GM19467 (cell line): ENCODE data around the gene ABCB10.
A peak's percentile ranks its signal among the peaks of the same experiment; 100 is the strongest.
"Not testable (repeated sequence)": the region's sequence is repeated elsewhere in the genome, so short reads cannot be mapped to it uniquely, and the experiment has no call there.

Source experiments
- ATAC-seq: cut with Tn5 transposase; IDR thresholded peaks from one replicate; pipeline ENCODE4 v1.9.1; 2021; ENCODE audit warnings: mild to moderate bottlenecking, moderate library complexity; ENCODE audit not compliant: unreplicated experiment

Gene ABCB10

GRCh38 chr1:229558460-229559335, at the start of gene ABCB10:
Gene ABCB10 (minus strand): TSS chr1:229558707. CDS start chr1:229558652, 55 bp downstream.
- peak; percentile 80 for ATAC-seq

DNA sequence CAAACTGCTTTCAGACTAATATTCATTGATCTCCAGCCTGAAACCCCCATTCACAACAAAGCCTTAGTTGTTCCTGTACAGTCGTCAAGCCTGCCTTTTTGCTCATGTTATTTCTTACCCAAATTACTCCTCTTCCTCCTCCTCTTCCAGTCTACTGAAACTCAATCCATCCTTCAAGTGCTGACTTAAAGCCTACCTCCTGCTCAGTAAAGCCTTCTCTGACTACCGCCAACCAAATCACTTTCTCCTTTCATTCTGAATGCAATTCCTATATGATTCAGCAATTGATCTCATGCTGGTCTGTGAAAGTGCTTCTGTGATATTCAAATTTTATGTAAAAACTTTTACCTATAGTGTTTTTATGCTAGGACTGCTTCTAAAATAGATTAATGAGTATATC, 48.9 kb upstream of the ABCB10 start:
- no peak for ATAC-seq

GRCh38 chr1:229603371-229604005, 45.0 kb upstream of the ABCB10 start:
- no peak for ATAC-seq

DNA sequence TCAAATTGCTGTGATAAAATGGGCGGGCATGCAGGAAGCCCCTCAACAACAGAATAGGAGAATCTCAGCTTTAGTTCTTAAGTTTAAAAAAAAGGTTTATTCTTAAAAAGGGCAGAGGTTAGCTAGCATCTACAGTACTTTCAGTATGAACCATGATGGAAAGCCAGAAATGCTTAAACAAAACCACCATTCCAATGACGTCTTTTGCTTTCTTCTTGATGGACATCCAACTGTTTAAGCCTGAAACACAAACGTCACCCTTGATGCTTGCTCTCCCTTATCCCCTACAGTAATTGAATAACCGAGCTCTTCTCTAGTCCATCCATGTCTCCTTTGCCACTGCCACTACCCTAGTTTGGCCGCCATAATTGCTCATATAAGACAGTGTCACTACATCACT, 41.7 kb upstream of the ABCB10 start:
- ATAC-seq, result no peak

- no peak for ATAC-seq
Measured at GRCh38 chr1:229599218-229599954, 40.9 kb upstream of the ABCB10 start.

DNA sequence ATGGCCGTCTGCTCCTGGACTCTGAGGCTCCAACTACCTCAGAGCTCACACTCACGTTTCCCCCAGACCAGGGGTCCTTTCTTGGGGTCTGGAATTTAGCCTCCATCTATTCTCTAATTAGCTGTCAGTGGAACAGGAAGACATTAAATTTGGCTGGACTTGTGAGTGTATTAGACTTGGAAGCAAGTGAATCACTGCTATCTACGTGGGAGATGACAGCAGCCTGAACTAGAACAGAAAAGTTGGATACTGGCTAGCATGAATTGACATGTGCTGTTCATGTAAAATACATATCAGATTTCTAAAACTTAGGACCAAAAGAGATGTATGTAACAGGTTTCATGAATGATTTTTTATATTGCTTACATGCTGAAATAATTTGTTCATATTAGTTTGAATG, 39.4 kb upstream of the ABCB10 start:
- ATAC-seq, result no peak

- no peak for ATAC-seq
Measured at GRCh38 chr1:229596925-229597699, 38.6 kb upstream of the ABCB10 start.

- ATAC-seq, result not testable (repeated sequence)
Measured at GRCh38 chr1:229595876-229596275, 37.4 kb upstream of the ABCB10 start.

GRCh38 chr1:229594227-229595008, 35.9 kb upstream of the ABCB10 start:
- no peak for ATAC-seq

DNA sequence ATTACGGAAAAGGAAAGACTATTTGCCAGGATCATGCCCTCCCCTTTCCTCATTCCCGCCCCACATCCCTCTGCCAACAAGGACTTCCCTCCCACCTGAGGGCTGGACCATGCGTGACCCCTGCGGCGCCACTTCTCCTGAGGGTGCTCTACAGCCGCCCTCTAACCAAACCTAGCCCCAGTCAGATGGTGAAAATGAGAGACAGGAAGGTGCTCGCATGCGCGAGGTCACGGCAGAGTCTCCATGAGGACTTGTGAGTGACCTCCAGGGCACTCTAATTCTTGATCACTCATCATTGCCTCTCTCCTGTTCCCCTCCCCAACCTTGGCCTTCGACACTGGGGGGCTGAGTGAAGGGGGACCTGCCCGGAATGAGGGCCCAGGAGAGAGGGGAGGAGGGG, 35.3 kb upstream of the ABCB10 start:
- no peak for ATAC-seq

- ATAC-seq, result no peak
Measured at GRCh38 chr1:229590119-229590518, 31.6 kb upstream of the ABCB10 start.

- ATAC-seq, result no peak
Measured at GRCh38 chr1:229585338-229585737, 26.8 kb upstream of the ABCB10 start.

DNA sequence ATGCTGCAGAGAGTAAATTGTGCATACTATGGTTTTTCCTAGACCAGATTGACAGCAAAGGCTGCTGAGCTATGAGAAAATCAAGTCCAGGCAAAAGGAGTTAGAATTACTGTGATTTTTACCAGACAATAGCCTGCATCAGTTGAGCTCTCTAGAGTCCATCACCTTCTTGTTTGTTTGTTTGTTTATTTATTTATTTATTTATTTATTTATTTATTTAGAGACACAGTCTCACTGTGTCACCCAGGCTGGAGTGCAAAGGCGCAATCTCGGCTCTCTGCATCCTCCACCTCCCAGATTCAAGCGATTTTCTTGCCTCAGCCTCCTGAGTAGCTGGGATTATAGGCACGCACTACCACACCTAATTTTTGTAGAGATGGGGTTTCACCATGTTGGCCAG, 24.2 kb upstream of the ABCB10 start:
- no peak for ATAC-seq

DNA sequence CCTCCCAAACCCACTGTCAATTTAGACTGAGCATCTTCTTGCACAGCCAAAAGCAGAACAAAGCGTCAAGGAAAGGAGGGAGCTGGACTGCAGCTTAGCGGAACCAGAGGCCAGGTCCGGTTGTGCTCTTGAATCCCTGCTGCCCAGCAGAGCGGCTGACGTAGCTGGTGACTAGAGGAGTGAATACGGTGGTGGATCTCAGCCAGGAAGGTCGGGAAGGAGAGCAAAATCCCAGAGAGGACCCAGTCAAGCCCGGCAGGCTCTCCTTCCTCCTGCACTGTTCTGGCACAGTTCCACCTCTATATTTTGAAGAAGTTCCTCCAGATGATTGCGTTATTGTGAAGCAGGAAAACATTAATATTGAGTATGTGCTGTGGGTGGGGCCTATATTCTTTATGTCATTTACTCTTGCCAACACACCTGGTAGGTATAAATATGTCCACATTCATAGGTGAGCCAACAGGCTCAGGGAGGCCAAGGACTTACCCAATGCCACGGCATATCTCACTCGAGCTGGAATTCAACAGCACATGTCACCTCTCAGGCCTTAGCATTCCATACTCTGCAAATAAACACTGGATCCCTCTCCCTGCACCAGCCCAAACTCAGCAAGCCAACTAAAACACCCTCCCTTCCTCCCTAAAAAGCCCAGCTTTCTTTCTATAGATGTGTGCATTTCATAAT, 23.6 kb upstream of the ABCB10 start:
- no peak for ATAC-seq

GRCh38 chr1:229581485-229581884, 23.0 kb upstream of the ABCB10 start:
- no peak for ATAC-seq

- ATAC-seq, result no peak
Measured at GRCh38 chr1:229579059-229579673, 20.7 kb upstream of the ABCB10 start.

DNA sequence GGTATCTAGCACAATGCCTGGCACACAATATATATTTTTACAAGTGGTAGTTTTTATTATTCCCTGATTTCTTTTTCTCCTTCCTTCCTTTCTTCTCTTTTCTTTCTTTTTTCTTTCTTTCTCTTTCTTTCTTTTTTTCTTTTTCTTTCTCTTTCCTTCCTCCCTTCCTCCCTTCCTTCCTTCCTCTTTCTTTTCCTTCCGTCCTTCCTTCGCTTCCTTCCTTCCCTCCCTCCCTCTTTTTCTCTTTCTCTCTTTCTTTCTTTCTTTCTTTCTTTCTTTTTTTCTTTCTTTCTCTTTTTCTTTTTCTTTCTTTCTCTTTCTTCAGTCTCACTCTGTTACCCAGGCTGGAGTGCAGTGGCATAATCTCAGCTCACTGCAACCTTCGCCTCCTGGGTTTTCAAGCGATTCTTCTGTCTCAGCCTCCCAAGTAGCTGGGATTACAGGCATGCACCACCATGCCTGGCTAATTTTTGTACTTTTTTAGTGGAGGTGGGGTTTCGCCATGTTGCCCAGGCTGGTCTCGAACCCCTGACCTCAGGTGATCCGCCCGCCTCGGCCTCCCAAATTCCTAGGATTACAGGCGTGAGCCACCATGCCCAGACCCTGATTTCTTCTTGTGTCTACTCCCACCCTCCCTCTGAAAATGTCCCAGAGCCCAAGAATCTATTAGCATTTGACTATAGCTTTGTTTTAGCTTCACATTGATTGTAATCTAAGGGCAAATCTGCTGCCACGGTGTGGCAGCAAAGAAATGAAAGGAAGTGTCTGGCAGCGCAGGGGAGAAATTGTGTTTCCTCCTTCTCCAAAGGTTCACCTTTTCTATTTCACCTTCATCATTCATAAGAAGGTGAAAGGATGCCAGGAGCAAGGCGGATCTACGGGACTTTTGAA, 19.9 kb upstream of the ABCB10 start:
- ATAC-seq, result no peak
